Parathyroid adenoma (tissue), 2 donors: Measurements from ENCODE around the gene MPPED1.

Experiments used
- H2AFZ ChIP-seq: fragments of 300-600 bp; sonication (generic); one replicate; pipeline ENCODE4 v1.7.0; 2017; ENCODE audit warnings: antibody characterized with exemption, mild to moderate bottlenecking
- H3K27ac ChIP-seq: fragments of 300-600 bp; sonication (generic); one replicate; pipeline ENCODE4 v1.7.0; 2017
- H3K27me3 ChIP-seq: fragments of 300-600 bp; sonication (generic); one replicate; pipeline ENCODE4 v1.7.0; 2017; ENCODE audit warnings: low read length; ENCODE audit not compliant: control insufficient read depth, insufficient read depth
- H3K36me3 ChIP-seq: fragments of 300-600 bp; sonication (generic); one replicate; pipeline ENCODE4 v1.7.0; 2017; ENCODE audit warnings: low read length; ENCODE audit not compliant: control insufficient read depth, insufficient read depth
- H3K4me1 ChIP-seq: fragments of 300-600 bp; sonication (generic); one replicate; pipeline ENCODE4 v1.7.0; 2017; ENCODE audit warnings: control low read depth
- H3K4me2 ChIP-seq: fragments of 300-600 bp; sonication (generic); one replicate; pipeline ENCODE4 v1.7.0; 2017; ENCODE audit warnings: low read length
- H3K4me3 ChIP-seq: fragments of 300-600 bp; sonication (generic); one replicate; pipeline ENCODE4 v1.7.0; 2017; ENCODE audit warnings: low read depth, low read length
- H3K79me2 ChIP-seq: fragments of 300-600 bp; sonication (generic); one replicate; pipeline ENCODE4 v1.7.0; 2017; ENCODE audit warnings: control low read depth
- H3K9ac ChIP-seq: fragments of 300-600 bp; sonication (generic); one replicate; pipeline ENCODE4 v1.7.0; 2017; ENCODE audit warnings: mild to moderate bottlenecking
- H3K9me3 ChIP-seq: fragments of 300-600 bp; sonication (generic); one replicate; pipeline ENCODE4 v1.7.0; 2017; ENCODE audit warnings: low read length; ENCODE audit not compliant: control insufficient read depth
- TF ChIP-seq, protein P1 (sequence below): fragments of 300-600 bp; sonication (generic); IDR thresholded peaks from one replicate; pipeline ENCODE4 v1.7.0; 2017; ENCODE audit warnings: antibody characterized with exemption, mild to moderate bottlenecking
- donor health status: primary hyperparathyroidism.

MPPED1 gene

DNA sequence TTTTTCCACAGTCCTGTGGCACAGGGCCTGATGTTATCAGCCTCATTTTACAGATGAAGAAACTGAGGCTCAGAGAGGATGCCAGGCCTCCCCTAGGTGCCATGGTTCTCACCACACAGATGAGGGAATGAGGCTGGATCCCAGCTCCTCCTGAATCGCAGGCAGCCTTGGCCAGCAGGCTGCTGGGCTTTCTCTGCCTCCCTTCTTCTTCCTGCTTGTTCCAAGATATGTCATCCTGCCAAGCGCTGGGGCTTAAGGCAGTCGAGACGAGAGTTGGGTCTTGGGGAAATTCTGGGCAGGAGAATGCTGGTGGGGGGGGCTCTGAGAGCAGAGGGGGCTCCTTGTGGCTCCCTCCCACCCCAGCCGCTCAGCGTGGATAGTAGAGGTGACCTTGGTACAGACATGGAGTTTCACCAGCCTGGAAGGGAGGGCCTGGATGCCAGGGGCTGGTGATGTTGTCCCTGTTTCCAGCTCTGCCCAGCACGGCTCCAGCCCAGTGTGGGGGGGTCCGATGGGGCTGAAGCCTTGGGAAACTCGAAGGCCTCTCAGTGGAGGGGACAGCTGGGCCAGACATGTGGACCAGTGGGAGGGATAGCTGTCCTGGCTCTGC, 16.6 kb upstream of the MPPED1 start:
- H3K4me2 ChIP-seq: no peak overlapping the region
- TF ChIP-seq, protein P1, sequence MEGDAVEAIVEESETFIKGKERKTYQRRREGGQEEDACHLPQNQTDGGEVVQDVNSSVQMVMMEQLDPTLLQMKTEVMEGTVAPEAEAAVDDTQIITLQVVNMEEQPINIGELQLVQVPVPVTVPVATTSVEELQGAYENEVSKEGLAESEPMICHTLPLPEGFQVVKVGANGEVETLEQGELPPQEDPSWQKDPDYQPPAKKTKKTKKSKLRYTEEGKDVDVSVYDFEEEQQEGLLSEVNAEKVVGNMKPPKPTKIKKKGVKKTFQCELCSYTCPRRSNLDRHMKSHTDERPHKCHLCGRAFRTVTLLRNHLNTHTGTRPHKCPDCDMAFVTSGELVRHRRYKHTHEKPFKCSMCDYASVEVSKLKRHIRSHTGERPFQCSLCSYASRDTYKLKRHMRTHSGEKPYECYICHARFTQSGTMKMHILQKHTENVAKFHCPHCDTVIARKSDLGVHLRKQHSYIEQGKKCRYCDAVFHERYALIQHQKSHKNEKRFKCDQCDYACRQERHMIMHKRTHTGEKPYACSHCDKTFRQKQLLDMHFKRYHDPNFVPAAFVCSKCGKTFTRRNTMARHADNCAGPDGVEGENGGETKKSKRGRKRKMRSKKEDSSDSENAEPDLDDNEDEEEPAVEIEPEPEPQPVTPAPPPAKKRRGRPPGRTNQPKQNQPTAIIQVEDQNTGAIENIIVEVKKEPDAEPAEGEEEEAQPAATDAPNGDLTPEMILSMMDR: no peak
- H3K9me3 ChIP-seq: no peaks in the 10 kb centered on the region
- H3K9ac ChIP-seq: no peak overlapping the region
- no peaks in the 10 kb centered on the region for H3K36me3 ChIP-seq
- H3K27ac ChIP-seq: no peak overlapping the region
- no peak overlapping the region for H3K4me3 ChIP-seq
- no peak overlapping the region for H2AFZ ChIP-seq
- H3K4me1 ChIP-seq: no peaks in the 10 kb centered on the region
- H3K79me2 ChIP-seq: no peaks in the 10 kb centered on the region
- H3K27me3 ChIP-seq: no peaks in the 10 kb centered on the region

DNA sequence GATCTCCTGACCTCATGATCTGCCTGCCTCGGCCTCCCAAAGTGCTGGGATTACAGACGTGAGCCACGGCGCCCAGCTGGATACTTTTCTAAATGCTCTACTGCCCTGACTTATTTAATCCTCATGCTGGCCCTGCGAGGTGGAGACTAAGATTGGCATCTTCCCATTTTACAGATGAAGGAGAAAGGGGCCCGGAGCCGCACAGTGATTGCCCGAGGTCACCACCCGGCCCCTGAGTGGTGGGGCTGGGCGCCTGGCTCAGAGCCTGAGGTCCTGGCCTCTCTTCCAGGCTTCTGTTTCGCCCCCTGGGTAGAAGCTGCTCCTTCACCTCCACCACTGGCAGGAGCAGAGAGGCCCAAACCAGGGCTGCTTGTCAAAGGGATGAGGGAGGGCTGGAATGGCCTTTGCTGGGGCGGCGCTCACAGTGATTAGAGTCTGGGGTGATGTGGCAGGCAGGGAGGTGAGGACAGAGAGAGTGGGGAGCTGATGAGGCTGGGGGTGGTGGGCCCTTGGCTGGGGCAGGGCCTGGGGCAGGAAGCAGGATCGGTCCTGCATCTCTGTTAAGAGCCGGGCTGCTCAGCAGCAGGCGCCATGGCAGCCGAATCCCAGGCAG, 15.4 kb upstream of the MPPED1 start:
- H3K4me1 ChIP-seq: no peaks in the 10 kb centered on the region
- H3K9me3 ChIP-seq: no peaks in the 10 kb centered on the region
- no peak overlapping the region for H3K27ac ChIP-seq
- H3K79me2 ChIP-seq: no peaks in the 10 kb centered on the region
- H3K4me2 ChIP-seq: no peak overlapping the region
- H2AFZ ChIP-seq: no peak overlapping the region
- H3K27me3 ChIP-seq: no peaks in the 10 kb centered on the region
- no peaks in the 10 kb centered on the region for H3K36me3 ChIP-seq
- no peak overlapping the region for H3K9ac ChIP-seq
- H3K4me3 ChIP-seq: no peak overlapping the region
- TF ChIP-seq, protein P1: no peak

DNA sequence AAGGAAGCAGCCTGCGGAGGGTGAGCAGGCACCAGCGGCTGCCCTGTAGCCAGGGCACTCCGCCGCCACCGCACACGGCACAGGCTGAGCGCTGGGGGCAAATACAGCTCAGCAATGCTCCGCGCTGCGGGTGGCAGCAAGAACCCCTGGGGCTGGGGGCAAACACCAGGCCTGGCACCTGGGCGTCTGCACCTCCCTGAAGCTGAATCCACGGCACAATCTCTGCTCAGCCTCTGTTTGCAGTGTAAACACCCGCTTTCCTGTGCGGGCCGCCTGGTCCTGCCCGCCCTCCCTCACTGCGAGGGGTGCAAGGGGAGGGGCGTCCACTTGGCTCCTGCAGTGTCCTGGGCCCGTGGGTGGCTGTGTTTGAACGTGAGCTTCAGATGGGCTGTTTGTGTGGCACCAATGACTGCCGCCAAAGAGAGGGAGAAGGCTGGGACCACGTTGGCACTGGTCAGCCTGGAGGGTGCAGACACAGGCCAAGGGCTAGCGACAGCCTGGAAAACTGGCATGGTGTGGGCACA, 14.8 kb upstream of the MPPED1 start:
- Histone ChIP-seq H3K27me3 (no peaks in the 10 kb centered on the region), H3K27ac (no peak overlapping the region), H3K4me2 (no peak overlapping the region), H3K79me2 (no peaks in the 10 kb centered on the region), H2AFZ (no peak overlapping the region), H3K9ac (no peak overlapping the region), H3K36me3 (no peaks in the 10 kb centered on the region), H3K4me3 (no peak overlapping the region), H3K4me1 (no peaks in the 10 kb centered on the region), H3K9me3 (no peaks in the 10 kb centered on the region)
- TF ChIP-seq, protein P1: no peak

DNA sequence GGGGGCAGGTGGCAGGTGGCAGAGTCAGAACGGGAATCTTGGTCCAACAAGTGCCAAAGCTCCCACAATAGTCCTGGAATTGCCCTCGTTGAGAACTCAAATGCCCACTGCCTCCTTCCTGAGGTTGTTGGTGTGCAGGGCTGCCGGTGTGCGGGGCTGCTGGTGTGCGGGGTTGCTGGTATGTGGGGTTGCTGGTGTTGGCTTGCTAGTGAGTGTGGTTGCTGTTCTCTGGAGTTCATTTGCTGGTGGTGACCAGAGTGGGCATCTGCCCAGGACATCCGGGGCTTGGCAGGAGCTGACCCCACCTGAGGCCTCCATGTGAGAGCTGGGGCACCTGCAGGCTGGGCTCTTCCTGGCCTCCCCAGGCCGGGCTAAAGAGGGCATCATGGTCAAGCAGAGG, 14.0 kb upstream of the MPPED1 start:
- Histone ChIP-seq H3K27ac (no peak overlapping the region), H3K27me3 (no peaks in the 10 kb centered on the region)

More for the DNA sequence above, 14.0 kb upstream of the MPPED1 start:
- H3K9me3 ChIP-seq: no peaks in the 10 kb centered on the region
- H3K9ac ChIP-seq: no peak overlapping the region
- H3K4me3 ChIP-seq: no peak overlapping the region
- no peaks in the 10 kb centered on the region for H3K79me2 ChIP-seq
- no peak overlapping the region for H3K4me2 ChIP-seq
- no peaks in the 10 kb centered on the region for H3K4me1 ChIP-seq
- TF ChIP-seq, protein P1: no peak
- H2AFZ ChIP-seq: no peak overlapping the region
- no peaks in the 10 kb centered on the region for H3K36me3 ChIP-seq
